HCT116 (cell line): ENCODE results near the gene SOX30. TPM values are rescaled to one million over a fixed set of nuclear protein-coding genes. Genes with fewer than 3 reads are reported as not detected.

ENCODE experiments used
- ATAC-seq: fragments of 200-7000 bp; cut with Tn5 transposase; 2 replicates; pipeline ENCODE4 v1.9.1; 2020; ENCODE audit warnings: mild to moderate bottlenecking, moderate library complexity
- BruUV-seq: library from RNA; stranded (reverse); fragments of 400-500 nt; replicated peaks from 2 replicates; lab custom pipeline; 2021; lab: Mats Ljungman, UMichigan
- CTCF ChIA-PET: fragments of 300-600 bp; sonication (Branson Sonifier 250); formaldehyde crosslinking; loops from one replicate; lab custom pipeline; 2021; ENCODE audit warnings: antibody characterized with exemption; lab: Charles Lee
- POLR2A ChIA-PET: fragments of 300-600, 350-600 bp; sonication (Branson Sonifier 250); formaldehyde crosslinking; loops from one replicate; lab custom pipeline; 2021; ENCODE audit warnings: antibody characterized with exemption; lab: Charles Lee
- RAD21 ChIA-PET, 2 experiments: fragments of 300-600 bp; sonication (Branson Sonifier 250); formaldehyde crosslinking; loops; one replicate each; lab custom pipeline; 2023; ENCODE audit warnings: low total read pairs in 2 of 2; ENCODE audit not compliant: uncharacterized antibody in 2 of 2, unreplicated experiment in 2 of 2, low non-redundant PET in 1 of 2; lab: Charles Lee
- DNase-seq: peaks from one replicate; pipeline ENCODE4 v3.0.0-alpha.2; 2010; ENCODE audit warnings: low read depth, low spot score
- H2AFZ ChIP-seq: fragments of 200-600 bp; shearing (Covaris generic), sonication (generic); 2 replicates; pipeline ENCODE4 v1.6.1; 2017; ENCODE audit warnings: low read depth, mixed run types, mixed read lengths, antibody characterized with exemption, low read length; ENCODE audit not compliant: poor library complexity, severe bottlenecking
- H3K27ac ChIP-seq: 2 replicates; pipeline ENCODE4 v1.5.1; 2012; ENCODE audit warnings: low read depth, low read length
- H3K27me3 ChIP-seq: fragments of 200-600 bp; sonication (generic); 2 replicates; pipeline ENCODE4 v1.6.1; 2016; ENCODE audit warnings: mixed run types, low read length, mixed read lengths; ENCODE audit not compliant: insufficient read depth
- H3K36me3 ChIP-seq, 2 experiments: fragments of 200-500 bp in 1 of 2; fragments of 200-600 bp in 1 of 2; sonication (Bioruptor generic) in 1 of 2; sonication (generic) in 1 of 2; 2 replicates each; pipeline versions ENCODE4 v1.5.1 to v1.6.1; 2014 to 2016; ENCODE audit warnings: low read length in 2 of 2, inconsistent platforms in 1 of 2, mixed read lengths in 1 of 2, mixed run types in 1 of 2; ENCODE audit not compliant: insufficient read depth in 2 of 2, control insufficient read depth in 1 of 2
- H3K4me1 ChIP-seq, 2 experiments: fragments of 200-600 bp in 1 of 2; sonication (generic) in 1 of 2; 2 replicates each; pipeline versions ENCODE4 v1.5.1 to v1.6.1; 2012 to 2017; ENCODE audit warnings: low read length in 2 of 2, inconsistent platforms in 1 of 2, mild to moderate bottlenecking in 1 of 2, mixed read lengths in 1 of 2, mixed run types in 1 of 2, moderate library complexity in 1 of 2; ENCODE audit not compliant: insufficient read depth in 2 of 2, control insufficient read depth in 1 of 2
- H3K4me2 ChIP-seq: fragments of 200-600 bp; sonication (generic); 2 replicates; pipeline ENCODE4 v1.6.1; 2017; ENCODE audit warnings: mixed run types, low read length, mixed read lengths
- H3K4me3 ChIP-seq, 2 experiments: fragments of 200-600 bp in 1 of 2; sonication (generic) in 1 of 2; replicated peaks in 1 of 2; 2 replicates each; pipeline ENCODE4 v1.5.1; 2011 to 2016; ENCODE audit warnings: low read length in 2 of 2, control low read depth in 1 of 2, low read depth in 1 of 2, mild to moderate bottlenecking in 1 of 2, mixed read lengths in 1 of 2, mixed run types in 1 of 2
- H3K79me2 ChIP-seq: fragments of 200-600 bp; sonication (generic); 2 replicates; pipeline ENCODE4 v1.6.1; 2017; ENCODE audit warnings: mild to moderate bottlenecking, mixed run types, low read length, moderate library complexity, mixed read lengths; ENCODE audit not compliant: insufficient read depth
- H3K9ac ChIP-seq: fragments of 200-600 bp; sonication (generic); 2 replicates; pipeline ENCODE4 v1.6.1; 2016; ENCODE audit warnings: low read length, mixed read lengths
- H3K9me2 ChIP-seq: fragments of 200-600 bp; sonication (generic), shearing (Covaris generic); 2 replicates; pipeline ENCODE4 v1.6.1; 2017; ENCODE audit warnings: mixed run types, mild to moderate bottlenecking, moderate library complexity; ENCODE audit not compliant: insufficient read depth
- H3K9me3 ChIP-seq, 2 experiments: fragments of 200-500 bp in 1 of 2; fragments of 200-600 bp in 1 of 2; sonication (Bioruptor generic) in 1 of 2; sonication (generic) in 1 of 2; 2 replicates each; pipeline ENCODE4 v1.6.1; 2014 to 2017; ENCODE audit warnings: low read length in 2 of 2, mixed read lengths in 2 of 2, inconsistent platforms in 1 of 2, low read depth in 1 of 2, mild to moderate bottlenecking in 1 of 2, mixed run types in 1 of 2, moderate library complexity in 1 of 2; ENCODE audit not compliant: control insufficient read depth in 1 of 2, insufficient read depth in 1 of 2
- H4K20me1 ChIP-seq: fragments of 200-600 bp; sonication (generic), shearing (Covaris generic); 2 replicates; pipeline ENCODE4 v1.6.1; 2017; ENCODE audit warnings: mixed run types, mild to moderate bottlenecking, moderate library complexity; ENCODE audit not compliant: insufficient read depth
- CEBPB ChIP-seq: IDR thresholded peaks from 2 replicates; pipeline ENCODE4 v1.6.1; 2012; ENCODE audit warnings: low read depth
- CTCF ChIP-seq, 3 experiments: fragments of 200-600 bp in 1 of 3; sonication (generic) in 1 of 3; IDR thresholded peaks in 2 of 3; conservative IDR thresholded peaks in 1 of 3; 2 replicates each; pipeline ENCODE4 v1.5.1; 2012 to 2017; ENCODE audit warnings: low read depth in 2 of 3, low read length in 2 of 3, antibody characterized with exemption in 1 of 3, borderline replicate concordance in 1 of 3, control low read depth in 1 of 3, mild to moderate bottlenecking in 1 of 3, mixed read lengths in 1 of 3, mixed run types in 1 of 3, moderate library complexity in 1 of 3; ENCODE audit not compliant: insufficient read depth in 1 of 3
- EGR1 ChIP-seq: IDR thresholded peaks from 2 replicates; pipeline ENCODE4 v1.6.1; 2012; ENCODE audit warnings: low read depth
- EZH2phosphoT487 ChIP-seq: fragments of 200-600 bp; IDR thresholded peaks from 2 replicates; pipeline ENCODE4 v1.6.1; 2018; ENCODE audit warnings: antibody characterized with exemption, borderline replicate concordance
- POLR2AphosphoS5 ChIP-seq: IDR thresholded peaks from 2 replicates; pipeline ENCODE4 v1.6.1; 2011; ENCODE audit warnings: mild to moderate bottlenecking, low read depth, low read length, moderate library complexity
- RAD21 ChIP-seq: IDR thresholded peaks from 2 replicates; pipeline ENCODE4 v1.6.1; 2012; ENCODE audit warnings: low read depth, mild to moderate bottlenecking
- SP1 ChIP-seq: IDR thresholded peaks from 2 replicates; pipeline ENCODE4 v1.6.1; 2012; ENCODE audit warnings: low read depth
- TCF7L2 ChIP-seq: IDR thresholded peaks from 2 replicates; pipeline ENCODE4 v1.7.0; 2011; ENCODE audit warnings: borderline replicate concordance, inconsistent platforms; ENCODE audit not compliant: insufficient read depth, insufficient read length; ENCODE audit errors: extremely low read depth
- ZBTB33 ChIP-seq: IDR thresholded peaks from 2 replicates; pipeline ENCODE4 v1.6.1; 2011; ENCODE audit warnings: mild to moderate bottlenecking, low read length, moderate library complexity; ENCODE audit not compliant: insufficient replicate concordance; ENCODE audit errors: extremely low read depth
- ZFX ChIP-seq: fragments of 450-650 bp; IDR thresholded peaks from 2 replicates; pipeline ENCODE4 v1.6.1; 2017
- ZNF274 ChIP-seq: fragments of 200-500 bp; sonication (Bioruptor generic); IDR thresholded peaks from 2 replicates; pipeline ENCODE4 v1.6.1; 2014; ENCODE audit warnings: mild to moderate bottlenecking, low read depth, low read length, inconsistent platforms
- intact Hi-C: fragments of 100-400 bp; cut with micrococcal nuclease; formaldehyde crosslinking; loops from 2 replicates; pipeline ENCODE4 v1.10.0; 2022
- total RNA-seq: library from RNA; stranded (reverse); gene quantifications from one replicate; pipeline ENCODE4 v1.2.1, GENCODE V29; 2021; ENCODE audit not compliant: unreplicated experiment
- TF ChIP-seq, protein P1 (sequence below): IDR thresholded peaks from 2 replicates; pipeline ENCODE4 v1.6.1; 2012; ENCODE audit warnings: low read depth
- TF ChIP-seq, protein P2 (sequence below): IDR thresholded peaks from 2 replicates; pipeline ENCODE4 v1.6.1; 2012
- TF ChIP-seq, protein P3 (sequence below): IDR thresholded peaks from 2 replicates; pipeline ENCODE4 v1.6.1; 2012

SOX30 gene
- total RNA-seq, 1 experiment from 2014 or later = 0.27 TPM

DNA sequence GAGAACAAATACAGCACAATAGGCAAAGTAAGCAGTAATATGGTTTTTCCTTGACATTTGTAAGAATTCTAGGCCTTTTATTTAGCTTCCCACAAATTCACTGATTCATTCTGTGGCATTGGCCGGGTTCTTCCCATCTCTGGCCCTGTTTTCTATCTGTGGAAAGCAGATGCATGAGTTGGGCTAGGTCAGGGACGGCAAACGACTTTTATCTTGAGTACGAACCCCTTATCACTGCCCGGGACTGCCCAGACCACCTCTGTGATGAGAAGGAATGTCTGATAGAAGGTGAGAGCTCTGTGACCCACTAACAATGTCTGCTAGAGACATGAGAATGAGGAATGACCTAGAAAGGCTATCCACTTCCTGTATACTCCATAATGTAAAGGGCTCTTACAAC lies 41.2 kb downstream of the SOX30 start:
- POLR2A ChIA-PET = no interaction called here
- intact Hi-C loops = no loop called here
- RAD21 ChIA-PET = no interaction called here
- Histone ChIP-seq H3K27ac (no peak overlapping the region), H3K9me2 (no peaks in the 10 kb centered on the region), H3K36me3 (no peaks in the 10 kb centered on the region), H3K4me2 (no peak overlapping the region), H3K79me2 (no peaks in the 10 kb centered on the region), H3K9me3 (no peaks in the 10 kb centered on the region), H4K20me1 (no peaks in the 10 kb centered on the region), H3K4me1 (peaks cover 17 to 45% of the 10 kb centered on the region in 2 experiments), H2AFZ (no peak overlapping the region), H3K4me3 (no peak overlapping the region)
- CTCF ChIA-PET = no interaction called here
- ATAC-seq (no peak), DNase-seq (no peak)
- BruUV-seq = no TSS peak
- TF ChIP-seq RAD21 (no peak), ZNF274 (no peak), SP1 (no peak), CTCF (IDR thresholded peaks at IDR 0.05 in 2 of 3, conservative IDR thresholded peaks at IDR 0.05 in 1 of 3; ENCODE audit: borderline replicate concordance in 1 of 3, insufficient read depth in 1 of 3, low read depth in 2 of 3, low read length in 2 of 3) (no peak), ZFX (no peak), EZH2phosphoT487 (no peak), TCF7L2 (no peak), CEBPB (no peak), EGR1 (no peak), ZBTB33 (no peak), POLR2AphosphoS5 (no peak)
- TF ChIP-seq, protein P1, sequence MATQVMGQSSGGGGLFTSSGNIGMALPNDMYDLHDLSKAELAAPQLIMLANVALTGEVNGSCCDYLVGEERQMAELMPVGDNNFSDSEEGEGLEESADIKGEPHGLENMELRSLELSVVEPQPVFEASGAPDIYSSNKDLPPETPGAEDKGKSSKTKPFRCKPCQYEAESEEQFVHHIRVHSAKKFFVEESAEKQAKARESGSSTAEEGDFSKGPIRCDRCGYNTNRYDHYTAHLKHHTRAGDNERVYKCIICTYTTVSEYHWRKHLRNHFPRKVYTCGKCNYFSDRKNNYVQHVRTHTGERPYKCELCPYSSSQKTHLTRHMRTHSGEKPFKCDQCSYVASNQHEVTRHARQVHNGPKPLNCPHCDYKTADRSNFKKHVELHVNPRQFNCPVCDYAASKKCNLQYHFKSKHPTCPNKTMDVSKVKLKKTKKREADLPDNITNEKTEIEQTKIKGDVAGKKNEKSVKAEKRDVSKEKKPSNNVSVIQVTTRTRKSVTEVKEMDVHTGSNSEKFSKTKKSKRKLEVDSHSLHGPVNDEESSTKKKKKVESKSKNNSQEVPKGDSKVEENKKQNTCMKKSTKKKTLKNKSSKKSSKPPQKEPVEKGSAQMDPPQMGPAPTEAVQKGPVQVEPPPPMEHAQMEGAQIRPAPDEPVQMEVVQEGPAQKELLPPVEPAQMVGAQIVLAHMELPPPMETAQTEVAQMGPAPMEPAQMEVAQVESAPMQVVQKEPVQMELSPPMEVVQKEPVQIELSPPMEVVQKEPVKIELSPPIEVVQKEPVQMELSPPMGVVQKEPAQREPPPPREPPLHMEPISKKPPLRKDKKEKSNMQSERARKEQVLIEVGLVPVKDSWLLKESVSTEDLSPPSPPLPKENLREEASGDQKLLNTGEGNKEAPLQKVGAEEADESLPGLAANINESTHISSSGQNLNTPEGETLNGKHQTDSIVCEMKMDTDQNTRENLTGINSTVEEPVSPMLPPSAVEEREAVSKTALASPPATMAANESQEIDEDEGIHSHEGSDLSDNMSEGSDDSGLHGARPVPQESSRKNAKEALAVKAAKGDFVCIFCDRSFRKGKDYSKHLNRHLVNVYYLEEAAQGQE = no peak
- TF ChIP-seq, protein P2, sequence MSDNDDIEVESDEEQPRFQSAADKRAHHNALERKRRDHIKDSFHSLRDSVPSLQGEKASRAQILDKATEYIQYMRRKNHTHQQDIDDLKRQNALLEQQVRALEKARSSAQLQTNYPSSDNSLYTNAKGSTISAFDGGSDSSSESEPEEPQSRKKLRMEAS = no peak
- TF ChIP-seq, protein P3, sequence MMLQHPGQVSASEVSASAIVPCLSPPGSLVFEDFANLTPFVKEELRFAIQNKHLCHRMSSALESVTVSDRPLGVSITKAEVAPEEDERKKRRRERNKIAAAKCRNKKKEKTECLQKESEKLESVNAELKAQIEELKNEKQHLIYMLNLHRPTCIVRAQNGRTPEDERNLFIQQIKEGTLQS = no peak
- TF ChIP-seq, all 23 proteins: peak for 0
- Histone ChIP-seq H3K9ac (no peak overlapping the region), H3K27me3 (no peaks in the 10 kb centered on the region)
